ENCODE data around the gene COBL. TPM values are rescaled to one million over a fixed set of nuclear protein-coding genes. Genes with fewer than 3 reads are reported as not detected.

Gene COBL
- total RNA-seq, 1 experiment from 2014 or later = 0.39 TPM

GRCh38 chr7:51024867-51025266 is 291.7 kb downstream of the COBL start:
- TF ChIP-seq SIN3A (IDR thresholded peaks at IDR 0.05; ENCODE audit: borderline replicate concordance, insufficient read depth, low read depth, low read length) (no peak), REST (IDR thresholded peaks at IDR 0.05; ENCODE audit: insufficient read depth in 1 of 2, low read depth in 2 of 2, low read length in 1 of 2) (no peak), POLR2AphosphoS5 (IDR thresholded peaks at IDR 0.05; ENCODE audit: low read depth, low read length) (no peak), TCF7L2 (IDR thresholded peaks at IDR 0.05; ENCODE audit: low read depth, low read length) (no peak), CTCF (IDR thresholded peaks at IDR 0.05) (no peak)
- in situ Hi-C loops (cut with HindIII; ENCODE audit: low pct_unique_long_range_greater_than_20kb, low sequenced_read_pairs) = no loop called here
- no peak for DNase-seq (ENCODE audit: low read depth, low spot score)
- no peak overlapping the region for H3K27ac ChIP-seq (ENCODE audit: low read length)
- POLR2A ChIA-PET = no interaction called here
- intact Hi-C loops (cut with micrococcal nuclease; ENCODE audit: unreplicated experiment) = no loop called here
- no peaks in the 10 kb centered on the region for H3K27me3 ChIP-seq (ENCODE audit: control insufficient read depth, insufficient read depth, low read length)
- no peaks in the 10 kb centered on the region for H3K9me3 ChIP-seq (ENCODE audit: control insufficient read depth, insufficient read depth, low read depth, low read length)
- H3K36me3 ChIP-seq (ENCODE audit: control insufficient read depth, insufficient read depth, low read length) = no peaks in the 10 kb centered on the region
- H3K4me3 ChIP-seq (ENCODE audit: low read depth in 2 of 2, low read length in 2 of 2) = no peak overlapping the region
- ATAC-seq = no peak
- no peaks in the 10 kb centered on the region for H3K4me1 ChIP-seq (ENCODE audit: control insufficient read depth, insufficient read depth, low read length)
- CTCF ChIA-PET = no interaction called here
- no TSS peak for BruUV-seq (replicated peaks)

GRCh38 chr7:51023547-51023946 is 293.1 kb downstream of the COBL start:
- H3K36me3 ChIP-seq (ENCODE audit: control insufficient read depth, insufficient read depth, low read length) = no peaks in the 10 kb centered on the region
- ChIA-PET CTCF (no interaction called here), POLR2A (no interaction called here)
- no peaks in the 10 kb centered on the region for H3K4me1 ChIP-seq (ENCODE audit: control insufficient read depth, insufficient read depth, low read length)
- no peak for DNase-seq (ENCODE audit: low read depth, low spot score)
- no peaks in the 10 kb centered on the region for H3K27me3 ChIP-seq (ENCODE audit: control insufficient read depth, insufficient read depth, low read length)
- in situ Hi-C loops (cut with HindIII; ENCODE audit: low pct_unique_long_range_greater_than_20kb, low sequenced_read_pairs) (no loop called here), intact Hi-C loops (cut with micrococcal nuclease; ENCODE audit: unreplicated experiment) (no loop called here)
- H3K4me3 ChIP-seq (ENCODE audit: low read depth in 2 of 2, low read length in 2 of 2) = no peak overlapping the region
- ATAC-seq = no peak
- TF ChIP-seq SIN3A (IDR thresholded peaks at IDR 0.05; ENCODE audit: borderline replicate concordance, insufficient read depth, low read depth, low read length) (no peak), CTCF (IDR thresholded peaks at IDR 0.05) (no peak), TCF7L2 (IDR thresholded peaks at IDR 0.05; ENCODE audit: low read depth, low read length) (no peak), POLR2AphosphoS5 (IDR thresholded peaks at IDR 0.05; ENCODE audit: low read depth, low read length) (no peak), REST (IDR thresholded peaks at IDR 0.05; ENCODE audit: insufficient read depth in 1 of 2, low read depth in 2 of 2, low read length in 1 of 2) (no peak)
- BruUV-seq (replicated peaks) = no TSS peak
- H3K27ac ChIP-seq (ENCODE audit: low read length) = no peak overlapping the region
- H3K9me3 ChIP-seq (ENCODE audit: control insufficient read depth, insufficient read depth, low read depth, low read length) = no peaks in the 10 kb centered on the region
